PC-9 (cell line): ENCODE data around the gene ADGRG4. TPM values are rescaled to one million over a fixed set of nuclear protein-coding genes. Genes with fewer than 3 reads are reported as not detected.

Experiments used
- BruUV-seq: library from RNA; stranded (reverse); fragments of 400-500 nt; replicated peaks from 2 replicates; lab custom pipeline; 2021; lab: Mats Ljungman, UMichigan
- CTCF ChIA-PET: fragments of 300-600 bp; sonication (Branson Sonifier 250); formaldehyde crosslinking; loops from one replicate; lab custom pipeline; 2022; ENCODE audit warnings: antibody characterized with exemption; lab: Charles Lee
- POLR2A ChIA-PET: fragments of 300-600 bp; sonication (Branson Sonifier 250); formaldehyde crosslinking; loops from one replicate; lab custom pipeline; 2022; ENCODE audit warnings: antibody characterized with exemption; ENCODE audit not compliant: unreplicated experiment; lab: Charles Lee
- DNase-seq, 2 experiments: peaks; one replicate each; pipeline versions ENCODE4 v3.0.0 to v3.0.0-alpha.2; 2015 to 2022; ENCODE audit warnings: mixed read lengths in 1 of 2
- H2AFZ ChIP-seq: fragments of 200-600 bp; sonication (generic); 2 replicates; pipeline ENCODE4 v1.8.1; 2017; ENCODE audit warnings: antibody characterized with exemption
- H3F3A ChIP-seq: fragments of 200-600 bp; sonication (generic); 2 replicates; pipeline ENCODE4 v1.8.1; 2017; ENCODE audit warnings: antibody characterized with exemption, mild to moderate bottlenecking, low read depth; ENCODE audit not compliant: insufficient read depth
- H3K27ac ChIP-seq: fragments of 200-600 bp; sonication (generic); 2 replicates; pipeline ENCODE4 v1.6.1; 2016; ENCODE audit warnings: mixed run types
- H3K27me3 ChIP-seq: fragments of 200-600 bp; sonication (generic); 2 replicates; pipeline ENCODE4 v1.6.1; 2016; ENCODE audit warnings: low read depth, mixed run types; ENCODE audit not compliant: insufficient read depth
- H3K36me3 ChIP-seq: fragments of 200-600 bp; sonication (generic); 2 replicates; pipeline ENCODE4 v1.6.1; 2016; ENCODE audit warnings: low read depth, mixed run types
- H3K4me1 ChIP-seq: fragments of 200-600 bp; sonication (generic); replicated peaks from 2 replicates; pipeline ENCODE4 v1.6.1; 2016; ENCODE audit warnings: mixed run types; ENCODE audit not compliant: insufficient read depth
- H3K4me2 ChIP-seq: fragments of 200-600 bp; sonication (generic); 2 replicates; pipeline ENCODE4 v1.6.1; 2017; ENCODE audit warnings: mixed run types
- H3K4me3 ChIP-seq: fragments of 200-600 bp; sonication (generic); 2 replicates; pipeline ENCODE4 v1.6.1; 2016; ENCODE audit warnings: mixed run types
- H3K79me2 ChIP-seq: fragments of 200-600 bp; sonication (generic); 2 replicates; pipeline ENCODE4 v1.6.1; 2017; ENCODE audit warnings: low read depth, mixed run types
- H3K9me2 ChIP-seq: fragments of 200-600 bp; sonication (generic); 2 replicates; pipeline ENCODE4 v1.8.1; 2017; ENCODE audit warnings: mild to moderate bottlenecking; ENCODE audit not compliant: insufficient read depth
- H3K9me3 ChIP-seq: fragments of 200-600 bp; sonication (generic); 2 replicates; pipeline ENCODE4 v1.8.1; 2016; ENCODE audit warnings: low read depth; ENCODE audit not compliant: insufficient read depth
- H4K20me1 ChIP-seq: fragments of 200-600 bp; sonication (generic); 2 replicates; pipeline ENCODE4 v1.8.1; 2017; ENCODE audit not compliant: insufficient read depth
- EZH2 ChIP-seq: fragments of 200-600 bp; sonication (generic); IDR thresholded peaks from 2 replicates; pipeline ENCODE4 v1.8.0; 2017; ENCODE audit warnings: antibody characterized with exemption, low read depth
- intact Hi-C: fragments of 100-400 bp; cut with micrococcal nuclease; formaldehyde crosslinking; loops from one replicate; pipeline ENCODE4 v1.10.0; 2022; ENCODE audit not compliant: unreplicated experiment
- total RNA-seq: library from RNA; stranded (reverse); gene quantifications from 2 replicates; pipeline ENCODE4 v1.2.3, GENCODE V29; 2021
- TF ChIP-seq, protein P1 (sequence below): fragments of 200-600 bp; sonication (generic); conservative IDR thresholded peaks from 2 replicates; pipeline ENCODE4 v1.6.1; 2017; ENCODE audit warnings: mixed run types, antibody characterized with exemption, mild to moderate bottlenecking, moderate library complexity

Gene ADGRG4
- total RNA-seq, 1 experiment from 2014 or later, result not detected

- Histone ChIP-seq H3K36me3 (no peaks in the 10 kb centered on the region), H3K4me1 (peaks cover 38% of the 10 kb centered on the region), H4K20me1 (no peaks in the 10 kb centered on the region), H2AFZ (peak overlapping the region; percentile 42; the same call in 1 of the 2 replicates), H3K9me3 (peaks cover 5% of the 10 kb centered on the region; the same call in 1 of the 2 replicates), H3K4me2 (peak overlapping the region; percentile 63), H3K27me3 (no peaks in the 10 kb centered on the region), H3K79me2 (no peaks in the 10 kb centered on the region), H3F3A (peaks cover 26% of the 10 kb centered on the region), H3K9me2 (no peaks in the 10 kb centered on the region; the same call in 1 of the 2 replicates), H3K4me3 (no peak overlapping the region), H3K27ac (peak overlapping the region; percentile 95)
- POLR2A ChIA-PET, result interaction anchor here (0.6 kb wide), 1 partner anchor 97 kb away, joined by 3 read pairs; no protein-coding TSS in a partner anchor
- CTCF ChIA-PET, result interaction anchor here (0.5 kb wide), 1 partner anchor 143 kb away, joined by 3 read pairs; no protein-coding TSS in a partner anchor
- intact Hi-C loops, result loop anchor here (1.0 to 5.0 kb wide), 4 partner anchors 44 to 221 kb away; partner anchors contain the start of gene HTATSF1
- peak; percentile 61 to 99 for DNase-seq
- TSS peak; percentile 64 for BruUV-seq
- TF ChIP-seq, protein P1, sequence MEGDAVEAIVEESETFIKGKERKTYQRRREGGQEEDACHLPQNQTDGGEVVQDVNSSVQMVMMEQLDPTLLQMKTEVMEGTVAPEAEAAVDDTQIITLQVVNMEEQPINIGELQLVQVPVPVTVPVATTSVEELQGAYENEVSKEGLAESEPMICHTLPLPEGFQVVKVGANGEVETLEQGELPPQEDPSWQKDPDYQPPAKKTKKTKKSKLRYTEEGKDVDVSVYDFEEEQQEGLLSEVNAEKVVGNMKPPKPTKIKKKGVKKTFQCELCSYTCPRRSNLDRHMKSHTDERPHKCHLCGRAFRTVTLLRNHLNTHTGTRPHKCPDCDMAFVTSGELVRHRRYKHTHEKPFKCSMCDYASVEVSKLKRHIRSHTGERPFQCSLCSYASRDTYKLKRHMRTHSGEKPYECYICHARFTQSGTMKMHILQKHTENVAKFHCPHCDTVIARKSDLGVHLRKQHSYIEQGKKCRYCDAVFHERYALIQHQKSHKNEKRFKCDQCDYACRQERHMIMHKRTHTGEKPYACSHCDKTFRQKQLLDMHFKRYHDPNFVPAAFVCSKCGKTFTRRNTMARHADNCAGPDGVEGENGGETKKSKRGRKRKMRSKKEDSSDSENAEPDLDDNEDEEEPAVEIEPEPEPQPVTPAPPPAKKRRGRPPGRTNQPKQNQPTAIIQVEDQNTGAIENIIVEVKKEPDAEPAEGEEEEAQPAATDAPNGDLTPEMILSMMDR, result no peak
- no peak for TF ChIP-seq EZH2
These were observed 52.8 kb downstream of the ADGRG4 start for GRCh38 chrX:136353526-136354093.

DNA sequence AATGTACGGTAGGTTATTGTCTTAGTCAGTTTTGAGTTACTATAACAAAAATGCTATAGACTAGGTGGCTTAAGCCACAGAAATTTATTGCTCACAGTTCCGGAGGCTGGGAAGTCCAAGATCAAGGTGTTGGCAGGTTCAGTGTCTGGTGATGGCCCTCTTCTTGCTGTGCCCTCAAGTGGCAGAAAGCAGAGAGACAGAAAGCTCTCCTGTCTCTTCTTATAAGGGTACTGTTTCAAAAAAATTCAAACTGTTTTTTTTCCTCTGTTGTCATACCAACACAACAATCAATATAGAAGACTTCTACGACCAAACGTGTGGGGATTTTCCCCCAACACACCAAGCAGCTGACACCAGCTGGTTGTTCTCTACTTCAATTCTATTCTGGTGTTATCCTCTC is 53.4 kb downstream of the ADGRG4 start:
- Histone ChIP-seq H4K20me1 (no peaks in the 10 kb centered on the region), H3K4me2 (peak overlapping the region; percentile 51), H3F3A (peaks cover 26% of the 10 kb centered on the region), H2AFZ (peak overlapping the region; percentile 32; the same call in 1 of the 2 replicates), H3K36me3 (no peaks in the 10 kb centered on the region), H3K4me1 (peaks cover 38% of the 10 kb centered on the region), H3K27me3 (no peaks in the 10 kb centered on the region), H3K27ac (peak overlapping the region; percentile 95), H3K9me3 (peaks cover 5% of the 10 kb centered on the region; the same call in 1 of the 2 replicates), H3K79me2 (no peaks in the 10 kb centered on the region), H3K9me2 (no peaks in the 10 kb centered on the region; the same call in 1 of the 2 replicates), H3K4me3 (peak overlapping the region; percentile 0; the same call in 1 of the 2 replicates)
- CTCF ChIA-PET, result interaction anchor here (0.5 kb wide), 1 partner anchor 143 kb away, joined by 3 read pairs; no protein-coding TSS in a partner anchor
- no peak for TF ChIP-seq EZH2
- TF ChIP-seq, protein P1, result no peak; the same call in 1 of the 2 replicates
- POLR2A ChIA-PET, result interaction anchor here (0.7 kb wide), 1 partner anchor 1708 kb away, joined by 4 read pairs; no protein-coding TSS in a partner anchor
- peak; percentile 15 to 48 for DNase-seq
- TSS peak; percentile 97 for BruUV-seq
- intact Hi-C loops, result loop anchor here (5.0 kb wide), 2 partner anchors 43 to 222 kb away; no protein-coding TSS in a partner anchor

- Histone ChIP-seq H3K79me2 (no peaks in the 10 kb centered on the region), H3K9me3 (peaks cover 8% of the 10 kb centered on the region; the same call in 1 of the 2 replicates), H3K9me2 (no peaks in the 10 kb centered on the region), H3K4me3 (no peak overlapping the region), H3K4me2 (no peak overlapping the region), H3K36me3 (no peaks in the 10 kb centered on the region), H4K20me1 (no peaks in the 10 kb centered on the region), H2AFZ (no peak overlapping the region), H3F3A (no peaks in the 10 kb centered on the region), H3K4me1 (no peaks in the 10 kb centered on the region), H3K27me3 (no peaks in the 10 kb centered on the region), H3K27ac (no peak overlapping the region)
- CTCF ChIA-PET, result no interaction called here
- intact Hi-C loops, result no loop called here
- DNase-seq, result no peak
- no TSS peak for BruUV-seq
- POLR2A ChIA-PET, result no interaction called here
- TF ChIP-seq EZH2, result no peak
- TF ChIP-seq, protein P1, result no peak
These were observed 68.6 kb downstream of the ADGRG4 start for GRCh38 chrX:136369377-136369776.
